ENCODE results near the gene ZHX3. TPM values are rescaled to one million over a fixed set of nuclear protein-coding genes. Genes with fewer than 3 reads are reported as not detected.

ZHX3 gene
- total and polyA plus RNA-seq, 2 donors (not counting 1 experiment from before 2014, with no cell fraction given): 27.7 to 28.0 TPM

DNA sequence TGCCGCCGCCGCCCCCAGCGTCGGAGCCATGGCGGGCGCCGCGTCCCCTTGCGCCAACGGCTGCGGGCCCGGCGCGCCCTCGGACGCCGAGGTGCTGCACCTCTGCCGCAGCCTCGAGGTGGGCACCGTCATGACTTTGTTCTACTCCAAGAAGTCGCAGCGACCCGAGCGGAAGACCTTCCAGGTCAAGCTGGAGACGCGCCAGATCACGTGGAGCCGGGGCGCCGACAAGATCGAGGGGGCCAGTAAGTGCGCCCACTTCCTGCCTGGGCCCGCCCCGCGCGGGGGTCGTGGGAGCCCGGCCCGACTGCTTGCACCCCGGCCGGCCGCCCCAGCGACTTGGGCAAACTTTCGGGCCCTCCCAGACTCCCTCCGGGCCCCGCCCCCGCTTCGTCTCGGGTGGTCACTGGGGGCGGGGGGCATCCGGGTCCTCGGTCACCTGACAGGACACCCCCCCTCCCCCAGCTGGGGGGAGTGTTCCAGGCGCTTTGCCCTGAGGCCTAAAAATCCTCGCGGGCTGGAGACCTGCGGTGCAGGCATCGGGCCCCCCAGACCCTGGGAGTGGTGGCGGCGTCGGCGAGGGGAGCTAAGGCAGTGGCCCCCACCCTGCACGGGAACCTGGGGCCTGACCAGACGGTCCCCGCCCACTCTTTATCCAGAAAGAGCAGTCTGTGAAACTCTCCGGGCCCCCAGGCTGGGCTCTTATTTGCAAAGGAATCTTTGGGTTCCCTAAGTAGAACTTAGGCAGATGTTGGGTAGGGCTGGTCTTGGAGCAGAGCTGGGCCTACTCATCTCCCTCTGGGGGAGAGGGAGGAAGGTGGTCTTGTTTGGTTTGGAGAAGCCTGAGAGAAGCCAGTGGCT is 179.7 kb downstream of the ZHX3 start:
- H3K9me3 ChIP-seq (ENCODE audit: control insufficient read depth, insufficient read depth, low read depth, low read length): no peaks in the 10 kb centered on the region
- no peaks in the 10 kb centered on the region for H3K27me3 ChIP-seq (ENCODE audit: control insufficient read depth, insufficient read depth, low read length)
- peak overlapping the region; percentile 66 to 87 (median 81) for H3K4me3 ChIP-seq (replicated peaks in 1 of 4; ENCODE audit: control extremely low read depth in 1 of 4, insufficient read depth in 1 of 4, low read depth in 3 of 4, low read length in 4 of 4)
- H2AFZ ChIP-seq (ENCODE audit: low read length): peak overlapping the region; percentile 66
- peak overlapping the region; percentile 96 for H3K4me2 ChIP-seq (ENCODE audit: extremely low read depth, insufficient read depth, low read length)
- peaks cover 49% of the 10 kb centered on the region for H3K79me2 ChIP-seq (ENCODE audit: control insufficient read depth, insufficient read depth, low read length)
- peak; percentile 60 to 72 for DNase-seq (ENCODE audit: low read depth in 2 of 2)
- H3K27ac ChIP-seq (ENCODE audit: insufficient read depth, low read length): peak overlapping the region; percentile 84
- H4K20me1 ChIP-seq (ENCODE audit: control insufficient read depth, extremely low read depth, insufficient read depth, low read length): no peaks in the 10 kb centered on the region
- no peak for TF ChIP-seq EZH2 (IDR thresholded peaks at IDR 0.05; ENCODE audit: low read length, missing control alignments)
- TF ChIP-seq, protein P1, sequence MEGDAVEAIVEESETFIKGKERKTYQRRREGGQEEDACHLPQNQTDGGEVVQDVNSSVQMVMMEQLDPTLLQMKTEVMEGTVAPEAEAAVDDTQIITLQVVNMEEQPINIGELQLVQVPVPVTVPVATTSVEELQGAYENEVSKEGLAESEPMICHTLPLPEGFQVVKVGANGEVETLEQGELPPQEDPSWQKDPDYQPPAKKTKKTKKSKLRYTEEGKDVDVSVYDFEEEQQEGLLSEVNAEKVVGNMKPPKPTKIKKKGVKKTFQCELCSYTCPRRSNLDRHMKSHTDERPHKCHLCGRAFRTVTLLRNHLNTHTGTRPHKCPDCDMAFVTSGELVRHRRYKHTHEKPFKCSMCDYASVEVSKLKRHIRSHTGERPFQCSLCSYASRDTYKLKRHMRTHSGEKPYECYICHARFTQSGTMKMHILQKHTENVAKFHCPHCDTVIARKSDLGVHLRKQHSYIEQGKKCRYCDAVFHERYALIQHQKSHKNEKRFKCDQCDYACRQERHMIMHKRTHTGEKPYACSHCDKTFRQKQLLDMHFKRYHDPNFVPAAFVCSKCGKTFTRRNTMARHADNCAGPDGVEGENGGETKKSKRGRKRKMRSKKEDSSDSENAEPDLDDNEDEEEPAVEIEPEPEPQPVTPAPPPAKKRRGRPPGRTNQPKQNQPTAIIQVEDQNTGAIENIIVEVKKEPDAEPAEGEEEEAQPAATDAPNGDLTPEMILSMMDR (conservative IDR thresholded peaks at IDR 0.05 in 1 of 2, IDR thresholded peaks at IDR 0.05 in 1 of 2; ENCODE audit: low read depth in 1 of 2, low read length in 2 of 2): no peak
- H3K9ac ChIP-seq (ENCODE audit: insufficient read depth, low read length): peak overlapping the region; percentile 97
- no peaks in the 10 kb centered on the region for H3K36me3 ChIP-seq (ENCODE audit: control insufficient read depth, insufficient read depth, low read length)
- H3K4me1 ChIP-seq (ENCODE audit: control insufficient read depth, extremely low read depth, insufficient read depth, low read length): peaks cover 16% of the 10 kb centered on the region

DNA sequence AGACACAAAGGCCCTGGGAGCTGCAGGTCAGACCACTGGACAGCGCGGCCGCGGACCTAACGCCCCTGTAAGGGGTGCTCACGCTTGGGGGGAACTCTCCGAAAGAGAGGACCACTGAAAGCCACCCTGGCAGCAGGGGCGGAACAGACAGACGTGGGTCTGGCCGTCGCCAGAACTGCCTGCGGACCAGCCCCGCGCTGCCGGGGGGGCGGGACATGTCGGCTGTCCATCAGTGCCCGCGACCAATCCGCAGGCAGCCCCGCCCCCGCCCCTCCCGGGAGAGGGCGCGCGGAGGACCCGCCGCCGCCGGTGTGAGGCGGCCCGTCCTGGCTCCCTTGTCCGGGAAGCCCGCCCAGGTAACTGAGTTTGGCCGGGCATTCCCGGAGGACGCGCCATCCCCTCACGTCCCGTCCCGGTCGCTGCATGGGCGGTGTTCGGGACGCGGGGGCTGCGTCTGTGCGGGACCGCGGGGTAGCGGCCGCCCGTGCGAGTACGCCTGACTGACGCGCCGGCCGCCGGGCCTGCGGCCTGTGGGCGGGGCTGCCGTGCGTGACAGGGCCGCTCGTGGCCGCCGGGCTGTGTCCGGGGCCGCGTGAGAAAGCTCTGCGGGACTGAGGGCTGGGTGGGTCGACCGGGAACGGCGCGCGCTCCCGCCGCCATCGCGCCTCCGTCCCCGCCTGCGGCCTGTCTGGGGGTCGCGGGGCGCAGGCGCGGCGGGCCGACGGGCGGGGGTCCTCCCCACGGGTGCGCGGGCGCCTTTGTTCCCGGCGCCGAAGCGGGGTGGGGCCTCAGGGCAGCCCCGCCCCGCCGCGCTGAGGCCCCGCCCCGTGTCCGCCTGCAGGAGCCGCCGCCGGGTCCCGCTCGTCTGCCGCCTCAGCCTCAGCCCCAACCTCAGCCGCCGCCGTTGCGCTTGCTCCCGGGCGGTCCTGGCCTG is 180.6 kb downstream of the ZHX3 start, which contains the start of gene PLCG1:
TSS of gene PLCG1 (plus strand) at position 864 of the 934 bp plus-strand sequence. CDS start 99 bp downstream, outside the sequence.
- peak within 1 kb of the TSS; percentile 96 for H3K4me2 ChIP-seq (ENCODE audit: extremely low read depth, insufficient read depth, low read length)
- peaks cover 16% of the 10 kb centered on the region for H3K4me1 ChIP-seq (ENCODE audit: control insufficient read depth, extremely low read depth, insufficient read depth, low read length)
- TF ChIP-seq EZH2 (IDR thresholded peaks at IDR 0.05; ENCODE audit: low read length, missing control alignments): no peak
- TF ChIP-seq, protein P1 (conservative IDR thresholded peaks at IDR 0.05 in 1 of 2, IDR thresholded peaks at IDR 0.05 in 1 of 2; ENCODE audit: low read depth in 1 of 2, low read length in 2 of 2): no peak
- DNase-seq (ENCODE audit: low read depth in 2 of 2): peak; percentile 75 to 80
- H3K9ac ChIP-seq (ENCODE audit: insufficient read depth, low read length): peak within 1 kb of the TSS; percentile 97
- peak within 1 kb of the TSS; percentile 66 to 87 (median 81) for H3K4me3 ChIP-seq (replicated peaks in 1 of 4; ENCODE audit: control extremely low read depth in 1 of 4, insufficient read depth in 1 of 4, low read depth in 3 of 4, low read length in 4 of 4)
- peaks cover 40% of the 10 kb centered on the region for H3K79me2 ChIP-seq (ENCODE audit: control insufficient read depth, insufficient read depth, low read length)
- H3K27ac ChIP-seq (ENCODE audit: insufficient read depth, low read length): peak within 1 kb of the TSS; percentile 84
- no peaks in the 10 kb centered on the region for H3K36me3 ChIP-seq (ENCODE audit: control insufficient read depth, insufficient read depth, low read length)
- no peaks in the 10 kb centered on the region for H3K27me3 ChIP-seq (ENCODE audit: control insufficient read depth, insufficient read depth, low read length)
- H4K20me1 ChIP-seq (ENCODE audit: control insufficient read depth, extremely low read depth, insufficient read depth, low read length): no peaks in the 10 kb centered on the region
- peak within 1 kb of the TSS; percentile 91 for H2AFZ ChIP-seq (ENCODE audit: low read length)
- no peaks in the 10 kb centered on the region for H3K9me3 ChIP-seq (ENCODE audit: control insufficient read depth, insufficient read depth, low read depth, low read length)
